WTC11 (cell line): ENCODE results near the gene CAMTA1.

Experiments used
- ATF2 ChIP-seq: sonication (generic); formaldehyde crosslinking; IDR thresholded peaks from 2 replicates; pipeline ENCODE4 v1.8.1; 2022; ENCODE audit warnings: low read depth, missing genetic modification reagents, borderline replicate concordance
- ATF3 ChIP-seq: sonication (generic); formaldehyde crosslinking; conservative IDR thresholded peaks from 2 replicates; pipeline ENCODE4 v1.8.1; 2022; ENCODE audit warnings: mild to moderate bottlenecking, missing genetic modification reagents
- CREB1 ChIP-seq: sonication (generic); formaldehyde crosslinking; IDR thresholded peaks from 2 replicates; pipeline ENCODE4 v1.8.0; 2023; ENCODE audit warnings: mild to moderate bottlenecking, missing genetic modification reagents
- CTCF ChIP-seq: fragments of 200-600 bp; IDR thresholded peaks from 2 replicates; pipeline ENCODE4 v1.8.0; 2022; ENCODE audit warnings: antibody characterized with exemption
- E2F4 ChIP-seq: sonication (generic); formaldehyde crosslinking; IDR thresholded peaks from 2 replicates; pipeline ENCODE4 v1.8.1; 2022; ENCODE audit warnings: low read depth, mild to moderate bottlenecking, moderate library complexity, missing genetic modification reagents, borderline replicate concordance
- ETV6 ChIP-seq: sonication (generic); formaldehyde crosslinking; IDR thresholded peaks from 2 replicates; pipeline ENCODE4 v1.8.1; 2022; ENCODE audit warnings: mild to moderate bottlenecking, missing genetic modification reagents
- FOXJ3 ChIP-seq: sonication (generic); formaldehyde crosslinking; IDR thresholded peaks from 2 replicates; pipeline ENCODE4 v1.9.0; 2021; ENCODE audit warnings: missing genetic modification reagents, mild to moderate bottlenecking, borderline replicate concordance
- HMGXB4 ChIP-seq: sonication (generic); formaldehyde crosslinking; IDR thresholded peaks from 2 replicates; pipeline ENCODE4 v1.8.1; 2023; ENCODE audit warnings: mild to moderate bottlenecking, moderate library complexity, missing genetic modification reagents
- ZBTB21 ChIP-seq: sonication (generic); formaldehyde crosslinking; IDR thresholded peaks from 2 replicates; pipeline ENCODE4 v1.8.1; 2023; ENCODE audit warnings: mild to moderate bottlenecking, missing genetic modification reagents, borderline replicate concordance
- ZNF121 ChIP-seq: sonication (generic); formaldehyde crosslinking; IDR thresholded peaks from 2 replicates; pipeline ENCODE4 v1.8.0; 2023; ENCODE audit warnings: missing genetic modification reagents

GRCh38 chr1:6762060-6762459, 23.2 kb upstream of the CAMTA1 start:
- TF ChIP-seq CTCF (no peak), ZNF121 (no peak), ATF3 (CRISPR knock-in tag) (no peak), CREB1 (CRISPR knock-in tag) (no peak), ATF2 (no peak), E2F4 (no peak), ETV6 (no peak), ZBTB21 (CRISPR knock-in tag) (no peak), HMGXB4 (no peak), FOXJ3 (CRISPR knock-in tag) (no peak)
